Ishikawa (cell line): ENCODE measurements around the gene NTM.

Experiments
- CEBPB ChIP-seq: IDR thresholded peaks from 2 replicates; pipeline ENCODE4 v1.6.1; 2012
- ZBTB7A ChIP-seq: IDR thresholded peaks from 2 replicates; pipeline ENCODE4 v1.6.1; 2012; ENCODE audit warnings: low read depth

DNA sequence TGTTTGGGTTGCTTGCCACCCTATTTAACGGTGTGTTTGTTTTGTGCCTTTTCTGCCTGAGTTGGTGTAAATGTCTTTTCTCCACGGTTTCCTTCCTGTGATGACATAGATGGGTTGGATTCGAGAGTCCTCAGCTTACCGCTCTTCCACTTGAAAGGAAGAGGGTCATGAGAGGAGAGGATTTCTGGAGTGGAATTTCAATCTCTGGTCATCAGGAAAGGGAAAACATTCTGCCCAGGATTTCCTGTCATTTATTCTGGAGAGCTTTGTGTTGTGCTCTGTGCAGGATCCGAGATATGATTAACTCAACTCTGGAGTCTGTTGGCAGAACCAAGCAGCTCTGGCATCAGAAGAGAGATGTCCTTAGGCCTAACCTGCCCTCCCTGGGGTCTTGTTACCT is 605.2 kb downstream of the NTM start:
- no peak for TF ChIP-seq CEBPB
- no peak for TF ChIP-seq ZBTB7A
